Mucosa of descending colon (tissue), 3 donors: ENCODE measurements around the gene NCOR1. TPM values are rescaled to one million over a fixed set of nuclear protein-coding genes. Genes with fewer than 3 reads are reported as not detected.

ENCODE experiments used
- ATAC-seq: fragments of 200-7000 bp; cut with Tn5 transposase; one replicate; pipeline ENCODE4 v1.9.1; 2020; ENCODE audit warnings: mild to moderate bottlenecking, moderate library complexity
- DNase-seq, 3 donors: peaks; one replicate each; pipeline ENCODE4 v3.0.0-alpha.2; 2020
- H3K36me3 ChIP-seq: fragments of 200-600 bp; one replicate; pipeline ENCODE4 v1.8.0; 2021; ENCODE audit warnings: low read depth, mild to moderate bottlenecking
- H3K4me1 ChIP-seq: fragments of 200-600 bp; one replicate; pipeline ENCODE4 v1.8.0; 2021; ENCODE audit warnings: low read depth, mild to moderate bottlenecking
- H3K4me3 ChIP-seq: fragments of 200-600 bp; one replicate; pipeline ENCODE4 v1.8.0; 2021; ENCODE audit warnings: mild to moderate bottlenecking
- H3K9me3 ChIP-seq: fragments of 200-600 bp; one replicate; pipeline ENCODE4 v1.8.0; 2021; ENCODE audit warnings: mild to moderate bottlenecking
- CTCF ChIP-seq: fragments of 200-600 bp; IDR thresholded peaks from one replicate; pipeline ENCODE4 v1.8.0; 2022; ENCODE audit warnings: antibody characterized with exemption, mild to moderate bottlenecking
- intact Hi-C, 2 donors: fragments of 100-400 bp; cut with DNase I in 1 of 2; cut with micrococcal nuclease in 1 of 2; formaldehyde crosslinking; loops; one replicate each; pipeline versions ENCODE4 v1.11.0 to v1.11.1; 2022; cut with DNase I, micrococcal nuclease
- total RNA-seq, 3 donors: library from RNA; stranded (reverse); fragmentation: NEBNext Ultra II Directional in 2 of 3; extraction: Animal tissue kit (Norgen Biotek cat#: 25700) in 2 of 3; gene quantifications; one replicate each; pipeline versions ENCODE4 v1.2.1 to v1.2.4, GENCODE V29; 2021 to 2023
- donor health status: DM: no; HTN: no; CAD: no; lungs with moderate emphysema.
- donor health status: DM: no; HTN: no; CAD: no.
- donor health status: DM: no; HTN: yes; CAD: no.

Gene NCOR1
- total RNA-seq, 3 donors from 2014 or later = 196 to 238 (median 227) TPM

DNA sequence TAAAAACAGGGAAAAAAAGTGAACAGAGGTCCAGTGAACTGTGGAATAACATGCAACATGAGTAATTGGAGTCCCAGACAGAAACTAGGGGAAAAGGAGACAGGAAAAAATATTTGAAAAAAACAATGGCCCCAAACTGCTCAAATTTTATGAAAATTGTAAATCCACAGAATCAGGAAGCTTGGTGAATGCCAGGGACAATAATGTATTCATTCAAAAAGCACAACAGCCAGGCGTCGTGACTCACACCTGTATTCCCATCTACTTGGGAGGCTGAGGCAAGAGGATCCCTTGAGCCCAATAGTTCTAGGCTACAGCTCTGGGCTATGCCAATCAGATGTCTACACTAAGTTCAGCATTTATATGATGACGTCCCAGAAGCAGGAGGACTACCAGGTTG, 23.7 kb downstream of the NCOR1 start:
- DNase-seq (no peak), ATAC-seq (no peak)
- TF ChIP-seq CTCF = no peak
- H3K4me3 ChIP-seq = no peak overlapping the region
- intact Hi-C loops = no loop called here
- no peaks in the 10 kb centered on the region for H3K4me1 ChIP-seq
- no peaks in the 10 kb centered on the region for H3K9me3 ChIP-seq
- peaks cover 9% of the 10 kb centered on the region for H3K36me3 ChIP-seq

- peaks cover 9% of the 10 kb centered on the region for H3K36me3 ChIP-seq
- intact Hi-C loops = no loop called here
- ATAC-seq (no peak), DNase-seq (no peak)
- H3K4me3 ChIP-seq = no peak overlapping the region
- no peak for TF ChIP-seq CTCF
- H3K9me3 ChIP-seq = no peaks in the 10 kb centered on the region
- H3K4me1 ChIP-seq = no peaks in the 10 kb centered on the region
Measured at GRCh38 chr17:16190703-16191360, 24.5 kb downstream of the NCOR1 start.

GRCh38 chr17:16189791-16190348, 25.5 kb downstream of the NCOR1 start:
- Histone ChIP-seq H3K4me1 (no peaks in the 10 kb centered on the region), H3K9me3 (no peaks in the 10 kb centered on the region), H3K4me3 (no peak overlapping the region), H3K36me3 (peaks cover 9% of the 10 kb centered on the region)
- DNase-seq (no peak), ATAC-seq (no peak)
- TF ChIP-seq CTCF = no peak
- intact Hi-C loops = no loop called here

DNA sequence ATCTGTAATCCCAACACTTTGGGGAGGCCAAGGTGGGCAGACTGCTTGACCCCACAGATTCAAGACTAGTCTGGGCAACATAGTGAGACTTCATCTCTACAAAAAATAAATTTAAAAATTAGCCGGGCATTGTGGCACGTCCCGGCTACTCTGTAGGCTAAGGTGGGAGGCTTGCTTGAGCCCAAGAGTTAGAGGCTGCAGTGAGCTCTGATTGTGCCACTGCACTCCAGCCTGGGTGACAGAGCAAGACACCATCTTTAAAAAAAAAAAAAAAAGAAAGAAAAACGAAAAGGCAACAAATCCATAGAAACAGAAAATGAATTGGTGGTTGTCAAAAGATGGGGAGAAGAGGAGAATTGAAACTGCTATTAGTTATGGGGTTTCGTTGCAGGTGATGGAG, 27.7 kb downstream of the NCOR1 start:
- no peak for ATAC-seq
- H3K4me1 ChIP-seq = no peaks in the 10 kb centered on the region
- intact Hi-C loops = no loop called here
- peaks cover 9% of the 10 kb centered on the region for H3K36me3 ChIP-seq
- no peak for TF ChIP-seq CTCF
- H3K4me3 ChIP-seq = no peak overlapping the region
- DNase-seq = no peak
- no peaks in the 10 kb centered on the region for H3K9me3 ChIP-seq

DNA sequence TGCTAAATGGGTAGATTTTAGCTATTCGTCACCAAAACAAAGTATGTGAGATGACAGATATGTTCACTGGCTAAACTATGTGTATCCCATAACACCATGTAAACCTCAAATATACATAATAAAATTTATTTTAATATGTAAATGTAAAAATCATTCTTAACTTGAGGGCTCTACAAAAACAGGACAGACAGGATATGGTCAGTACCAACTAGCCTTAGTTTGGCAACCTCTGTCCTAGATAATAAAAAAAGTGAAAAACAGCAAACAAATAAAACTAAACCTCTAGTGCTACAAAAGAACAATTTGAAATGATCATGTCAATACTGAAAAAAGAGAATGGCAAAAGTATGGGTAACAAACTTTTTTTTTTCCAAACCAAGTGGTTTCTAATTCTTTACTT, 33.8 kb downstream of the NCOR1 start:
- Histone ChIP-seq H3K36me3 (no peaks in the 10 kb centered on the region), H3K9me3 (no peaks in the 10 kb centered on the region), H3K4me1 (no peaks in the 10 kb centered on the region), H3K4me3 (no peak overlapping the region)
- DNase-seq (no peak), ATAC-seq (no peak)
- intact Hi-C loops = no loop called here
- TF ChIP-seq CTCF = no peak

DNA sequence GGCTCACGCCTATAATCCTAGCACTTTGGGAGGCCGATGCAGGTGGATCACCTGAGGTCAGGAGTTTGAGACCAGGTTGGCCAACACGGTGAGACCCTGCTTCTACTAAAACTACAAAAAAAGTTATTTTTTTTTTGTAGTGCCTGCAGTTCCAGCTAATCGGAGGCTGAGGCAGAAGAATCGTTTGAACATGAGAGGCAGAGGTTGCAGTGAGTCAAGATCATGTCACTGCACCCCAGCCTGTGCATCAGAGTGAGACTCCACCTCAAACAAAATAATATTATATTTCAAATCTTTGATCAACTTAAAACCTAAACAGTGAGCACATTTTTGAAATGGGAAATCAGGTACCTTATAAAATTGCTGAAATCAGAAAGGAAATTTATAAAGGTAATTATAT, 36.5 kb downstream of the NCOR1 start:
- ATAC-seq = no peak
- TF ChIP-seq CTCF = no peak
- Histone ChIP-seq H3K36me3 (no peaks in the 10 kb centered on the region), H3K9me3 (no peaks in the 10 kb centered on the region), H3K4me3 (no peak overlapping the region), H3K4me1 (no peaks in the 10 kb centered on the region)
- intact Hi-C loops = no loop called here
- DNase-seq = no peak
